GM12801 (cell line): ENCODE measurements around the gene SUB1.

Experiments
- CTCF ChIP-seq: IDR thresholded peaks from one replicate; pipeline ENCODE4 v1.5.1; 2011; ENCODE audit warnings: control low read depth; ENCODE audit not compliant: insufficient read length; ENCODE audit errors: extremely low read depth

SUB1 gene

GRCh38 chr5:32585446-32586275 is at the start of gene SUB1:
SUB1 (plus strand) TSS chr5:32585557; CDS start chr5:32588513, 2,956 bp downstream.
- no peak for TF ChIP-seq CTCF

- no peak for TF ChIP-seq CTCF
Measured at GRCh38 chr5:32536246-32536645, 49.1 kb upstream of the SUB1 start.

GRCh38 chr5:32538031-32538547 is 47.3 kb upstream of the SUB1 start:
- no peak for TF ChIP-seq CTCF

GRCh38 chr5:32539981-32540845 is 45.1 kb upstream of the SUB1 start:
- TF ChIP-seq CTCF: no peak

- TF ChIP-seq CTCF: no peak
Measured at GRCh38 chr5:32541241-32541640, 44.1 kb upstream of the SUB1 start.

- no peak for TF ChIP-seq CTCF
Measured at GRCh38 chr5:32542216-32543059, 42.9 kb upstream of the SUB1 start.

GRCh38 chr5:32543291-32543690 is 42.1 kb upstream of the SUB1 start:
- no peak for TF ChIP-seq CTCF
